K562 (cell line): ENCODE data around the gene TMEM63A. TPM values are rescaled to one million over a fixed set of nuclear protein-coding genes. Genes with fewer than 3 reads are reported as not detected.
A peak's percentile ranks its signal among the peaks of the same experiment; 100 is the strongest.

ENCODE experiments used
- BCL6 ChIP-seq: fragments of 250-450 bp; sonication (Bioruptor Pico); IDR thresholded peaks from 2 replicates; pipeline ENCODE4 v1.4.0; 2020
- MYNN ChIP-seq, 2 experiments: sonication (generic); formaldehyde crosslinking in 1 of 2; IDR thresholded peaks; 2 replicates each; pipeline versions ENCODE4 v1.5.0 to v1.6.1; 2016 to 2020; ENCODE audit warnings: antibody characterized with exemption in 1 of 2, missing genetic modification reagents in 1 of 2
- STAT5A ChIP-seq: IDR thresholded peaks from 2 replicates; pipeline ENCODE4 v1.6.1; 2012; ENCODE audit warnings: low read length, inconsistent platforms, borderline replicate concordance
- polyA plus RNA-seq, 8 experiments: library from polyadenylated mRNA; depleted of rRNA in 4 of 8; stranded (reverse) in 5 of 8; unstranded in 3 of 8; fragments of >200 nt; fragmentation: Nextera tagmentation in 2 of 8; fragmentation: Illumina TruSeq in 1 of 8; extraction: Ambion mirVana in 2 of 8; extraction: Trizol in 1 of 8; gene quantifications; 2 replicates each; pipeline versions ENCODE4 v1.2.1 to v1.2.3, GENCODE V29; 2011 to 2014; ENCODE audit warnings: inconsistent platforms in 1 of 8, missing spikeins in 1 of 8
- total RNA-seq, 7 experiments: library from RNA; depleted of rRNA in 6 of 7; stranded (reverse); fragments of >200 nt in 6 of 7; fragmentation: Illumina TruSeq in 2 of 7; extraction: Trizol in 2 of 7; gene quantifications; 2 replicates each; pipeline versions ENCODE4 v1.2.1 to v1.2.3, GENCODE V29; 2011 to 2021; ENCODE audit warnings: low replicate concordance in 1 of 7
- TF ChIP-seq, protein P1 (sequence below), 3 experiments: IDR thresholded peaks in 2 of 3; conservative IDR thresholded peaks in 1 of 3; 2 replicates each; pipeline ENCODE4 v1.5.1; 2011 to 2012; ENCODE audit warnings: low read length in 3 of 3, mild to moderate bottlenecking in 3 of 3, control low read depth in 2 of 3, improper control_type of control experiment in 1 of 3, inconsistent platforms in 1 of 3, low read depth in 1 of 3, mixed read lengths in 1 of 3, moderate library complexity in 1 of 3; ENCODE audit not compliant: insufficient read depth in 2 of 3
- TF ChIP-seq, protein P2 (sequence below): sonication (generic); formaldehyde crosslinking; IDR thresholded peaks from 2 replicates; pipeline ENCODE4 v1.8.1; 2023; ENCODE audit warnings: mild to moderate bottlenecking, missing genetic modification reagents

The TMEM63A gene
- total and polyA plus RNA-seq, 9 of the 15 experiments (the other 6 are each of a cell fraction or from before 2014, with no cell fraction given) = 2.0 to 54.6 (median 17.5) TPM

DNA sequence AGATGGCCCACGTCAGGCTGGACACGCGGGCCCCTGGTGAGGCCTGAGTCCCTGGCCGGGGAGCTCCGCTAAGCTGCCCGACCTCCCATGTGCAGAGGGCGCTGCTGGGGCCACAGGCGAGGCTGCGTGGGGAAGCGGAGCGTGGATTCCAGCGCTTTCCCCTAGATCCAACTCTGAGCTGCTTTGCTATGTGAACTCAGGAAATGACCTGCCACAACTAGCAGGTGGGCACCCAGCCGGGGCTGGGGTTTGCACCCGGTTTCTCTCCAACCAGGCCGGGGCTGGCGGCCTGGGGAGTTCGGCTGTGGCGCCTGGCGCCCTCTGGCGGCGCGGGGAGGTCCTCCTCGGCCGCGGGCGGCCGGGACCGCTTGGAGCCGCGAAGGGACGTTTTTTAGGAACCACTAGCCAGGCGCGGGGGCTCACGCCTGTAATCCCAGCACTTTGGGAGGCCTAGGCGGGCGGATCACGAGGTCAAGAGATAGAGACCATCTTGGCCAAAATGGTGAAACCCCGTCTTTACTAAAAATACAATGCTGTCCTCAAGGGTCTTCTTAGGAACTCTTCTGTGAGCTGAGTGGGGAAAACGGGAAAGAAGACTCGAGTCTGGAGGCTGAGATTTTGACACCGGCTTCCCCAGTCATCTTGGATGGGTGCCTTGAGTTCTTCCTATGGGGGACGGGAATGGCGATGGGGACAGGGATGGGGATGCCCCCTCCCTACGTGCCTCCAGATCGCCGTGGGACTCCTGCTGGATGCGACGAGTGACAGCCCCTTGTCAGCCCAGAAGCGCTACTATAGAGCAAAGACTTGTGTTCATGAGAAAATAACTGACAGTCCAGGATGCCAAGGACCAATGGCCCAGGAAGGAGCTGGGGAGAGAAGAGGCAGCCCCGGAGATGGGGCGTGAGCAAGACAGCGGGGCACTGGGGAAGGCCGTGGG, 29.3 kb upstream of the TMEM63A start (continued):
- TF ChIP-seq MYNN (IDR thresholded peaks at IDR 0.05) = no peak
- TF ChIP-seq MYNN (CRISPR knock-in tag; IDR thresholded peaks at IDR 0.05) = no peak
- TF ChIP-seq STAT5A = no peak
- TF ChIP-seq, protein P1, sequence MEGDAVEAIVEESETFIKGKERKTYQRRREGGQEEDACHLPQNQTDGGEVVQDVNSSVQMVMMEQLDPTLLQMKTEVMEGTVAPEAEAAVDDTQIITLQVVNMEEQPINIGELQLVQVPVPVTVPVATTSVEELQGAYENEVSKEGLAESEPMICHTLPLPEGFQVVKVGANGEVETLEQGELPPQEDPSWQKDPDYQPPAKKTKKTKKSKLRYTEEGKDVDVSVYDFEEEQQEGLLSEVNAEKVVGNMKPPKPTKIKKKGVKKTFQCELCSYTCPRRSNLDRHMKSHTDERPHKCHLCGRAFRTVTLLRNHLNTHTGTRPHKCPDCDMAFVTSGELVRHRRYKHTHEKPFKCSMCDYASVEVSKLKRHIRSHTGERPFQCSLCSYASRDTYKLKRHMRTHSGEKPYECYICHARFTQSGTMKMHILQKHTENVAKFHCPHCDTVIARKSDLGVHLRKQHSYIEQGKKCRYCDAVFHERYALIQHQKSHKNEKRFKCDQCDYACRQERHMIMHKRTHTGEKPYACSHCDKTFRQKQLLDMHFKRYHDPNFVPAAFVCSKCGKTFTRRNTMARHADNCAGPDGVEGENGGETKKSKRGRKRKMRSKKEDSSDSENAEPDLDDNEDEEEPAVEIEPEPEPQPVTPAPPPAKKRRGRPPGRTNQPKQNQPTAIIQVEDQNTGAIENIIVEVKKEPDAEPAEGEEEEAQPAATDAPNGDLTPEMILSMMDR (IDR thresholded peaks at IDR 0.05 in 2 of 3, conservative IDR thresholded peaks at IDR 0.05 in 1 of 3; ENCODE audit: insufficient read depth in 2 of 3, low read depth in 1 of 3, low read length in 3 of 3) = peak in 1 of 3 experiments; percentile 23; a peak in 2 of 6 replicates
- no peak for TF ChIP-seq BCL6 (CRISPR knock-in tag)
- TF ChIP-seq, protein P2, sequence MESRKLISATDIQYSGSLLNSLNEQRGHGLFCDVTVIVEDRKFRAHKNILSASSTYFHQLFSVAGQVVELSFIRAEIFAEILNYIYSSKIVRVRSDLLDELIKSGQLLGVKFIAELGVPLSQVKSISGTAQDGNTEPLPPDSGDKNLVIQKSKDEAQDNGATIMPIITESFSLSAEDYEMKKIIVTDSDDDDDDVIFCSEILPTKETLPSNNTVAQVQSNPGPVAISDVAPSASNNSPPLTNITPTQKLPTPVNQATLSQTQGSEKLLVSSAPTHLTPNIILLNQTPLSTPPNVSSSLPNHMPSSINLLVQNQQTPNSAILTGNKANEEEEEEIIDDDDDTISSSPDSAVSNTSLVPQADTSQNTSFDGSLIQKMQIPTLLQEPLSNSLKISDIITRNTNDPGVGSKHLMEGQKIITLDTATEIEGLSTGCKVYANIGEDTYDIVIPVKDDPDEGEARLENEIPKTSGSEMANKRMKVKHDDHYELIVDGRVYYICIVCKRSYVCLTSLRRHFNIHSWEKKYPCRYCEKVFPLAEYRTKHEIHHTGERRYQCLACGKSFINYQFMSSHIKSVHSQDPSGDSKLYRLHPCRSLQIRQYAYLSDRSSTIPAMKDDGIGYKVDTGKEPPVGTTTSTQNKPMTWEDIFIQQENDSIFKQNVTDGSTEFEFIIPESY = peak; percentile 100
